OCI-LY1 (cell line): ENCODE measurements around the gene RPL7L1.
"Not testable (repeated sequence)": the region's sequence is repeated elsewhere in the genome, so short reads cannot be mapped to it uniquely, and the experiment has no call there.

ENCODE experiments used
- EZH2 ChIP-seq: fragments of 200-600 bp; sonication (generic), shearing (Covaris generic); IDR thresholded peaks from 2 replicates; pipeline ENCODE4 v1.8.0; 2017; ENCODE audit warnings: borderline replicate concordance, mixed run types, mild to moderate bottlenecking, antibody characterized with exemption, low read length, moderate library complexity, mixed read lengths
- TF ChIP-seq, protein P1 (sequence below): fragments of 200-600 bp; sonication (generic), shearing (Covaris generic); IDR thresholded peaks from 2 replicates; pipeline ENCODE4 v1.5.1; 2017; ENCODE audit warnings: mild to moderate bottlenecking, antibody characterized with exemption, low read length, moderate library complexity, mixed read lengths

DNA sequence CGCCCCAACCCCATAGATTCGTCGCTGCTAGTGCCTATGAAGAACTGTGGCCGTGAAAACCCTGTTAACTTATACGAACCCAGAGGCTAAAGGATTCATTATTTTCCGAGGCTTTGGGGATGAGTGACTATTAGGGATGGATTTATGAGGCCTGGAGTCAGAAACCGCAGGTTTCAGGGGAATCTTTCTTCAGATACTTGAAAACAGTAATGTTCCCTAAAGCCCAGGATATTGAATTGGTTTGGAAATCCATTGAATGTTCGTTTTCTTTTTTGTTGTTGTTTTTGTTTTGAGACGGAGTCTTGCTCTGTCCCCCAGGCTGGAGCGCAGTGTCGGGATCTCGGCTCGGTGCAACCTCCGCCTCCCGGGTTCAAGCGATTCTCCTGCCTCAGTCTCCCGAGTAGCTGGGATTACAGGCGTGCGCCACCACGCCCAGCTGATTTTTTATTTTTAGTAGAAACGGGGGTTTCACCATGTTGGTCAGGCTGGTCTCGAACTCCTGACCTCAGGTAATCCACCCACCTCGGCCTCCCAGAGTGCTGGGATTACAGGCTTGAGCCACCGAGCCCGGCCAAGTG, 913 bp downstream of the RPL7L1 start:
- TF ChIP-seq, protein P1, sequence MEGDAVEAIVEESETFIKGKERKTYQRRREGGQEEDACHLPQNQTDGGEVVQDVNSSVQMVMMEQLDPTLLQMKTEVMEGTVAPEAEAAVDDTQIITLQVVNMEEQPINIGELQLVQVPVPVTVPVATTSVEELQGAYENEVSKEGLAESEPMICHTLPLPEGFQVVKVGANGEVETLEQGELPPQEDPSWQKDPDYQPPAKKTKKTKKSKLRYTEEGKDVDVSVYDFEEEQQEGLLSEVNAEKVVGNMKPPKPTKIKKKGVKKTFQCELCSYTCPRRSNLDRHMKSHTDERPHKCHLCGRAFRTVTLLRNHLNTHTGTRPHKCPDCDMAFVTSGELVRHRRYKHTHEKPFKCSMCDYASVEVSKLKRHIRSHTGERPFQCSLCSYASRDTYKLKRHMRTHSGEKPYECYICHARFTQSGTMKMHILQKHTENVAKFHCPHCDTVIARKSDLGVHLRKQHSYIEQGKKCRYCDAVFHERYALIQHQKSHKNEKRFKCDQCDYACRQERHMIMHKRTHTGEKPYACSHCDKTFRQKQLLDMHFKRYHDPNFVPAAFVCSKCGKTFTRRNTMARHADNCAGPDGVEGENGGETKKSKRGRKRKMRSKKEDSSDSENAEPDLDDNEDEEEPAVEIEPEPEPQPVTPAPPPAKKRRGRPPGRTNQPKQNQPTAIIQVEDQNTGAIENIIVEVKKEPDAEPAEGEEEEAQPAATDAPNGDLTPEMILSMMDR: not testable (repeated sequence)
- TF ChIP-seq EZH2: not testable (repeated sequence)
